HepG2 (cell line): ENCODE results near the gene TMPO. TPM values are rescaled to one million over a fixed set of nuclear protein-coding genes. Genes with fewer than 3 reads are reported as not detected.

Source experiments
- EED ChIP-seq: sonication (generic); formaldehyde crosslinking; IDR thresholded peaks from 2 replicates; pipeline ENCODE4 v1.5.0; 2020; ENCODE audit warnings: mild to moderate bottlenecking, missing genetic modification reagents
- GATA4 ChIP-seq: sonication (generic); IDR thresholded peaks from 2 replicates; pipeline ENCODE4 v1.6.1; 2016; ENCODE audit warnings: antibody characterized with exemption, low read depth, borderline replicate concordance
- GTF3A ChIP-seq: sonication (generic); formaldehyde crosslinking; conservative IDR thresholded peaks from 2 replicates; pipeline ENCODE4 v1.4.0; 2020; ENCODE audit warnings: mild to moderate bottlenecking, missing genetic modification reagents
- HMG20A ChIP-seq: IDR thresholded peaks from 2 replicates; pipeline ENCODE4 v1.6.1; 2016; ENCODE audit warnings: borderline replicate concordance
- HNRNPUL1 ChIP-seq: fragments of 200-400 bp; formaldehyde crosslinking; IDR thresholded peaks from 2 replicates; pipeline ENCODE4 v1.6.1; 2017; ENCODE audit warnings: low read depth, mild to moderate bottlenecking, low read length, moderate library complexity
- ISX ChIP-seq: sonication (generic); formaldehyde crosslinking; conservative IDR thresholded peaks from 2 replicates; pipeline ENCODE4 v1.5.0; 2020; ENCODE audit warnings: missing genetic modification reagents
- KDM6A ChIP-seq: IDR thresholded peaks from 2 replicates; pipeline ENCODE4 v1.6.1; 2016; ENCODE audit warnings: low read depth
- MZF1 ChIP-seq: sonication (generic); formaldehyde crosslinking; IDR thresholded peaks from 2 replicates; pipeline ENCODE4 v1.8.1; 2023; ENCODE audit warnings: mild to moderate bottlenecking, missing genetic modification reagents, borderline replicate concordance
- NFE2L1 ChIP-seq: sonication (generic); formaldehyde crosslinking; IDR thresholded peaks from 2 replicates; pipeline ENCODE4 v1.4.0; 2020; ENCODE audit warnings: missing genetic modification reagents, mild to moderate bottlenecking, borderline replicate concordance
- PCBP2 ChIP-seq: fragments of 200-400 bp; formaldehyde crosslinking; optimal IDR thresholded peaks from 2 replicates; pipeline ENCODE3; 2018; ENCODE audit warnings: low read length, low read depth; ENCODE audit not compliant: poor library complexity, severe bottlenecking
- RBFOX2 ChIP-seq: fragments of 200-400 bp; formaldehyde crosslinking; IDR thresholded peaks from 2 replicates; pipeline ENCODE4 v1.6.1; 2017; ENCODE audit warnings: low read depth, mild to moderate bottlenecking, low read length
- SIN3A ChIP-seq: IDR thresholded peaks from 2 replicates; pipeline ENCODE4 v1.6.1; 2011; ENCODE audit warnings: low read depth, mild to moderate bottlenecking, control low read depth, low read length, borderline replicate concordance
- SMAD9 ChIP-seq: sonication (generic); formaldehyde crosslinking; IDR thresholded peaks from 2 replicates; pipeline ENCODE4 v1.5.1; 2020; ENCODE audit warnings: mild to moderate bottlenecking, missing genetic modification reagents
- SRY ChIP-seq: sonication (generic); formaldehyde crosslinking; IDR thresholded peaks from 2 replicates; pipeline ENCODE4 v1.8.0; 2022; ENCODE audit warnings: mild to moderate bottlenecking, missing genetic modification reagents
- TCF7 ChIP-seq: sonication (generic); IDR thresholded peaks from 2 replicates; pipeline ENCODE4 v1.6.1; 2016; ENCODE audit warnings: antibody characterized with exemption, low read depth
- U2AF2 ChIP-seq: fragments of 200-400 bp; formaldehyde crosslinking; IDR thresholded peaks from 2 replicates; pipeline ENCODE4 v1.6.1; 2017; ENCODE audit warnings: low read depth, mild to moderate bottlenecking, low read length
- ZFP62 ChIP-seq: sonication (generic); formaldehyde crosslinking; IDR thresholded peaks from 2 replicates; pipeline ENCODE4 v1.4.0; 2020; ENCODE audit warnings: missing genetic modification reagents
- ZFY ChIP-seq: sonication (generic); formaldehyde crosslinking; IDR thresholded peaks from 2 replicates; pipeline ENCODE4 v1.4.0; 2020; ENCODE audit warnings: missing genetic modification reagents
- ZNF367 ChIP-seq: sonication (generic); formaldehyde crosslinking; IDR thresholded peaks from 2 replicates; pipeline ENCODE4 v1.4.0; 2020; ENCODE audit warnings: missing genetic modification reagents, borderline replicate concordance
- ZNF775 ChIP-seq: sonication (generic); formaldehyde crosslinking; IDR thresholded peaks from 2 replicates; pipeline ENCODE4 v1.4.0; 2020; ENCODE audit warnings: missing genetic modification reagents, mild to moderate bottlenecking, moderate library complexity, borderline replicate concordance
- polyA plus RNA-seq, 8 experiments: library from polyadenylated mRNA; depleted of rRNA in 3 of 8; stranded (reverse) in 7 of 8; unstranded in 1 of 8; fragments of >200 nt; fragmentation: Illumina TruSeq in 4 of 8; extraction: Trizol in 4 of 8; gene quantifications; 2 replicates each; pipeline versions ENCODE4 v1.2.1 to v1.2.3, GENCODE V29; 2011 to 2016; ENCODE audit warnings: low read depth in 4 of 8, missing spikeins in 1 of 8, mixed read lengths in 1 of 8; ENCODE audit not compliant: insufficient read depth in 1 of 8
- total RNA-seq, 5 experiments: library from RNA; depleted of rRNA; stranded (reverse); fragments of >200 nt; fragmentation: Illumina TruSeq; extraction: Trizol; gene quantifications; 2 replicates each; pipeline ENCODE4 v1.2.3, GENCODE V29; 2016; ENCODE audit warnings: low read depth in 1 of 5
- TF ChIP-seq, protein P1 (sequence below): sonication (generic); formaldehyde crosslinking; IDR thresholded peaks from 2 replicates; pipeline ENCODE4 v1.4.0; 2020; ENCODE audit warnings: missing genetic modification reagents
- TF ChIP-seq, protein P2 (sequence below): sonication (generic); formaldehyde crosslinking; IDR thresholded peaks from 2 replicates; pipeline ENCODE4 v1.4.0; 2020; ENCODE audit warnings: mild to moderate bottlenecking, low read depth, missing genetic modification reagents
- TF ChIP-seq, protein P3 (sequence below): sonication (generic); formaldehyde crosslinking; IDR thresholded peaks from 2 replicates; pipeline ENCODE4 v1.5.0; 2020; ENCODE audit warnings: missing genetic modification reagents, mild to moderate bottlenecking, borderline replicate concordance
- TF ChIP-seq, protein P4 (sequence below): sonication (generic); formaldehyde crosslinking; IDR thresholded peaks from 2 replicates; pipeline ENCODE4 v1.9.0; 2021; ENCODE audit warnings: missing genetic modification reagents, borderline replicate concordance
- TF ChIP-seq, protein P5 (sequence below): sonication (generic); formaldehyde crosslinking; IDR thresholded peaks from 2 replicates; pipeline ENCODE4 v1.5.1; 2020; ENCODE audit warnings: missing genetic modification reagents, mild to moderate bottlenecking, borderline replicate concordance

Gene TMPO
- total and polyA plus RNA-seq, 2 of the 13 experiments (the other 11 are each of a cell fraction or from before 2014, with no cell fraction given), result 24.2 to 167 TPM

DNA sequence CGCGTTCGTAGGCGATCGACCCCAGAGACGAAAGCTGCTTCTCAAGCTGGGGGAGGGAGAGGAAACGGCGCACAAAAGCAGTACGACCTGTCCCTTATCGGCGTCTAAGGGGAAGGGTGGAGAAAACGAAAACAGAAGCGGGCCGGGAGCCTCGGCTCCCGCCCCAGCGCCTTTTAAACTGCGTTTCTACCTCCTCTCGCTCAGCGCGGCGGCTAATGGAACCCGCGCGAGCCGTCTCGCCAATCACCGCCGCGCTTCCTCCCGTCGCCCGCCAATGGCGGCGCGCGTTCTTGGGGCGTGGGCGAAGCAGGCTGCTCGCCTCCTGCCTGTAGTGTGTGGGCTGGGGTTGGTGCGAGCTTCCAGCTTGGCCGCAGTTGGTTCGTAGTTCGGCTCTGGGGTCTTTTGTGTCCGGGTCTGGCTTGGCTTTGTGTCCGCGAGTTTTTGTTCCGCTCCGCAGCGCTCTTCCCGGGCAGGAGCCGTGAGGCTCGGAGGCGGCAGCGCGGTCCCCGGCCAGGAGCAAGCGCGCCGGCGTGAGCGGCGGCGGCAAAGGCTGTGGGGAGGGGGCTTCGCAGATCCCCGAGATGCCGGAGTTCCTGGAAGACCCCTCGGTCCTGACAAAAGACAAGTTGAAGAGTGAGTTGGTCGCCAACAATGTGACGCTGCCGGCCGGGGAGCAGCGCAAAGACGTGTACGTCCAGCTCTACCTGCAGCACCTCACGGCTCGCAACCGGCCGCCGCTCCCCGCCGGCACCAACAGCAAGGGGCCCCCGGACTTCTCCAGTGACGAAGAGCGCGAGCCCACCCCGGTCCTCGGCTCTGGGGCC lies at the start of gene TMPO (continued):
- TF ChIP-seq, protein P1, sequence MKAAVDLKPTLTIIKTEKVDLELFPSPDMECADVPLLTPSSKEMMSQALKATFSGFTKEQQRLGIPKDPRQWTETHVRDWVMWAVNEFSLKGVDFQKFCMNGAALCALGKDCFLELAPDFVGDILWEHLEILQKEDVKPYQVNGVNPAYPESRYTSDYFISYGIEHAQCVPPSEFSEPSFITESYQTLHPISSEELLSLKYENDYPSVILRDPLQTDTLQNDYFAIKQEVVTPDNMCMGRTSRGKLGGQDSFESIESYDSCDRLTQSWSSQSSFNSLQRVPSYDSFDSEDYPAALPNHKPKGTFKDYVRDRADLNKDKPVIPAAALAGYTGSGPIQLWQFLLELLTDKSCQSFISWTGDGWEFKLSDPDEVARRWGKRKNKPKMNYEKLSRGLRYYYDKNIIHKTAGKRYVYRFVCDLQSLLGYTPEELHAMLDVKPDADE (CRISPR knock-in tag), result no peak
- TF ChIP-seq ZFY, result peak; percentile 46; the same call in 1 of the 2 replicates
- TF ChIP-seq HMG20A (CRISPR knock-in tag), result no peak
- TF ChIP-seq ZNF775 (CRISPR knock-in tag), result no peak
- TF ChIP-seq, protein P2, sequence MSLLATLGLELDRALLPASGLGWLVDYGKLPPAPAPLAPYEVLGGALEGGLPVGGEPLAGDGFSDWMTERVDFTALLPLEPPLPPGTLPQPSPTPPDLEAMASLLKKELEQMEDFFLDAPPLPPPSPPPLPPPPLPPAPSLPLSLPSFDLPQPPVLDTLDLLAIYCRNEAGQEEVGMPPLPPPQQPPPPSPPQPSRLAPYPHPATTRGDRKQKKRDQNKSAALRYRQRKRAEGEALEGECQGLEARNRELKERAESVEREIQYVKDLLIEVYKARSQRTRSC (CRISPR knock-in tag), result peak; percentile 78; the same call in 1 of the 2 replicates
- no peak for TF ChIP-seq U2AF2
- no peak for TF ChIP-seq MZF1 (CRISPR knock-in tag)
- TF ChIP-seq ISX (CRISPR knock-in tag), result peak; percentile 58; the same call in 1 of the 2 replicates
- TF ChIP-seq, protein P3, sequence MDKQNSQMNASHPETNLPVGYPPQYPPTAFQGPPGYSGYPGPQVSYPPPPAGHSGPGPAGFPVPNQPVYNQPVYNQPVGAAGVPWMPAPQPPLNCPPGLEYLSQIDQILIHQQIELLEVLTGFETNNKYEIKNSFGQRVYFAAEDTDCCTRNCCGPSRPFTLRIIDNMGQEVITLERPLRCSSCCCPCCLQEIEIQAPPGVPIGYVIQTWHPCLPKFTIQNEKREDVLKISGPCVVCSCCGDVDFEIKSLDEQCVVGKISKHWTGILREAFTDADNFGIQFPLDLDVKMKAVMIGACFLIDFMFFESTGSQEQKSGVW, result no peak
- TF ChIP-seq, protein P4, sequence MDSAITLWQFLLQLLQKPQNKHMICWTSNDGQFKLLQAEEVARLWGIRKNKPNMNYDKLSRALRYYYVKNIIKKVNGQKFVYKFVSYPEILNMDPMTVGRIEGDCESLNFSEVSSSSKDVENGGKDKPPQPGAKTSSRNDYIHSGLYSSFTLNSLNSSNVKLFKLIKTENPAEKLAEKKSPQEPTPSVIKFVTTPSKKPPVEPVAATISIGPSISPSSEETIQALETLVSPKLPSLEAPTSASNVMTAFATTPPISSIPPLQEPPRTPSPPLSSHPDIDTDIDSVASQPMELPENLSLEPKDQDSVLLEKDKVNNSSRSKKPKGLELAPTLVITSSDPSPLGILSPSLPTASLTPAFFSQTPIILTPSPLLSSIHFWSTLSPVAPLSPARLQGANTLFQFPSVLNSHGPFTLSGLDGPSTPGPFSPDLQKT (CRISPR knock-in tag), result no peak
- peak; percentile 78; the same call in 1 of the 2 replicates for TF ChIP-seq SRY (CRISPR knock-in tag)
- TF ChIP-seq GTF3A (CRISPR knock-in tag), result no peak
- TF ChIP-seq GATA4, result no peak
- peak; percentile 81; the same call in 1 of the 2 replicates for TF ChIP-seq SIN3A
- TF ChIP-seq, protein P5, sequence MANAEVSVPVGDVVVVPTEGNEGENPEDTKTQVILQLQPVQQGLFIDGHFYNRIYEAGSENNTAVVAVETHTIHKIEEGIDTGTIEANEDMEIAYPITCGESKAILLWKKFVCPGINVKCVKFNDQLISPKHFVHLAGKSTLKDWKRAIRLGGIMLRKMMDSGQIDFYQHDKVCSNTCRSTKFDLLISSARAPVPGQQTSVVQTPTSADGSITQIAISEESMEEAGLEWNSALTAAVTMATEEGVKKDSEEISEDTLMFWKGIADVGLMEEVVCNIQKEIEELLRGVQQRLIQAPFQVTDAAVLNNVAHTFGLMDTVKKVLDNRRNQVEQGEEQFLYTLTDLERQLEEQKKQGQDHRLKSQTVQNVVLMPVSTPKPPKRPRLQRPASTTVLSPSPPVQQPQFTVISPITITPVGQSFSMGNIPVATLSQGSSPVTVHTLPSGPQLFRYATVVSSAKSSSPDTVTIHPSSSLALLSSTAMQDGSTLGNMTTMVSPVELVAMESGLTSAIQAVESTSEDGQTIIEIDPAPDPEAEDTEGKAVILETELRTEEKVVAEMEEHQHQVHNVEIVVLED (CRISPR knock-in tag), result peak; percentile 77
- 0 out of 2 replicates have a peak, but pooled peaks have one; percentile 23 for TF ChIP-seq ZNF367 (CRISPR knock-in tag)
- TF ChIP-seq KDM6A (CRISPR knock-in tag), result no peak
- TF ChIP-seq HNRNPUL1, result 0 out of 2 replicates have a peak, but pooled peaks have one; percentile 35
- no peak for TF ChIP-seq ZFP62 (CRISPR knock-in tag)
- TF ChIP-seq RBFOX2, result peak; percentile 93
- TF ChIP-seq NFE2L1 (CRISPR knock-in tag), result no peak
- TF ChIP-seq PCBP2, result no peak
- TF ChIP-seq SMAD9 (CRISPR knock-in tag), result peak; percentile 60; the same call in 1 of the 2 replicates
- TF ChIP-seq EED (CRISPR knock-in tag), result no peak; the same call in 1 of the 2 replicates
- TF ChIP-seq TCF7, result no peak
